IPS-11a (cell line): Measurements from ENCODE around the gene HNRNPUL1.
"Not testable (repeated sequence)": the region's sequence is repeated elsewhere in the genome, so short reads cannot be mapped to it uniquely, and the experiment has no call there.

ENCODE experiments used
- H3K4me3 ChIP-seq: one replicate; pipeline ENCODE4 v1.5.1; 2013; ENCODE audit warnings: low read depth, low read length, control low read depth

The HNRNPUL1 gene

DNA sequence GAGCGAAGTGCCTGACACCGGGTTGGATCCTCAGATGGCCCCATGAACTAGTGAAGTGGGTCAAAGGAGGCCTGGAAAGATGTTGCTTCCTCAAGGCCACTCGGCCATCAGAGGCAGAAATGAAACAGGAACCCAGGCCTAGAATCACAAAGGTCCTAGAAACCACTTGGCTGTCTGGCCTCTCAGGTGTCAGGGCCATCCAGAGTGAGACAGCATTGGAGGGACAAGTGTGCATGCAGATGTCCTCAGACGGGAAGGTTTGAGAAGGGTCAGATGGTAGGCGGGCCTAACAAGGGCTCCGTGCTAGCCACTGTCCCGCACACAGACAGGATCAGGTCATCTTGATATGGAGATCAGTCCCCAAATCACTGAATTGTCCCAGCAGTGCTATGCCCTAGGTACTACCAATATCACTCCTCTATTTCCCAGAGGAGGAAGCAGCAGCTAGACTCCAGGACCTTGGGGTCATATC, 60.1 kb downstream of the HNRNPUL1 start:
- H3K4me3 ChIP-seq, result no peak overlapping the region

DNA sequence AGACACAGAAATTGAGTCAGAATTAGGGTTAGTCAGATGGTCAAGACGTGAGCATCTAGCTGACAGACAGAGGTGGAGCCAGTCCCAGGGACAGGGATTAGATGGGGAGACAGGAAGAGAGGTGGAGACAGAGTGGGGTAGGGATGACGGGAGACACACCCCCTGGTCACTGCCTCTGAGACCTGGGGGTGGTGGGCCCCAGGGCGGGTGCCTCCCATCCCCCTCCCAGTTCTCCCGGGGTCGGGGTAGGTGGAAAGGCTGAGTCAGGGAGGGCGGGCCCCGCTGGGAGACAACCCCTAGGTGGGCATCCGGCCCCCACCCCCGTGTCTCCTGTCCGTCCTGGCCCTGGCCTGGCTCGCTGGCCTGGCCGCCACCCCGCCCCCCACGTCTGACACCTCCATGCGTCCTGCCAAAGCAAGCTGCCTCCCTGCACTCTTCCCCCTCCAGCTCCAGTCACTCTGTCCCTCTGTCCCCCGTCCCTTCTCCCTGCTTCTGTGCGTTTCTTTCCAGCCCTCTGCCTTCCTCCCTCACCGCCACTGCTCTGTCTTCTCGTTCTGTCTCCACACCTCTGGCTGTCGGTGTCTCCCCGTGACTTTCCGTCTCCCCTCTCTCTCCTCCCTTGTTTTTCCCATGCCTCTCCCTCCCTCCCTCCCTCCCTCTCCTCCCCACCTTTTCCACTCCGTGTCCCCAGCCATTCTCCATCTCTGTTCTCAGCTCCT, 60.9 kb downstream of the HNRNPUL1 start:
- H3K4me3 ChIP-seq, result peak overlapping the region; percentile 17

DNA sequence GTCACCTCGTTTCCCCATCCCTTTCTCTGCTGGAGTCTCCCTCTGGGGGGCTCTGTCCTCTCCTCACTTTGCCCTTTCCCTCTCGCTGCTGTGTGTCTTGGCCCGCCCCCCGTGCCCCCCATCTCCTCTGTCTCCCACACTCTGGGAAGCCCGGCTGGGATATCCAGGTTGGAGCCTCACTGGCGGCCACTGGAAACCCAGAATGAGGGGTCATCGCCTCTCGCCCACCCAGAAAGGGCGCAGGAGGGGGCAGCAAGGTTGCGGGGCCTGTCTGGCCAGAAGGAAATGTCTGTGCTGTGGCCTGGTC, 61.4 kb downstream of the HNRNPUL1 start:
- no peak overlapping the region for H3K4me3 ChIP-seq

DNA sequence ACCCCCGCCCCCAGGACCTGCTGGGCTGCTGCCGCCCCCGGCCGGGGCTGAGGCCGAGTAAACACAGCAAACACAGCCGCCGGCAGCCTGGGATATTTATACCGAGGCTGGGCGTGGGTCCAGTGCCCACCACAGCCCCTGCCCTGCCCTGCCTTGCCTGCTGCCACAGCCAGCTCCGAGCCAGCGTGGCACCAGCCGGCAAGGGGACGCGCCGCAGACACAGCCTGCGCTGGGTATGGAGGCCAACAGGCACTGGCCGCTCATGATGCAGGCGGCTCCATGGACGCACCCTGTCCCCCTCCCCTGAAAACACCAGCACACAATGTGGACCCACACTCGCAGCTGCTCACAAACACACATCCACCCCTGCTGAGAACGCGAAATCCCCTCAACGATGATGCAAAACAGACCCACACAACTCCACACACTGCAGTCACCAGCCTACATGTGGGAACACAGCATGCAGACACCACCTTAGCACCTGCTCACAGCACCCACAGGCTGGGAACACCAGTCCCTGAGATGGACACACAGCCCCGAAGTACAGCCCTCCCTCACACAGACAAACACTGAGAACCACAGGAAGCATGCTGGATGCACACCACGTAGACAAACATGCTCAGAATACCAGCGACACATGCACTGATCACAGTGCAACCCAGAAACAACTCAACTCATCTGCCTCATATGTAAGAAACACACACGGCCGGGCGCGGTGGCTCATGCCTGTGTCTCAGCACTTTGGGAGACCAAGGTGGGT, 62.0 kb downstream of the HNRNPUL1 start:
- H3K4me3 ChIP-seq, result no peak overlapping the region

DNA sequence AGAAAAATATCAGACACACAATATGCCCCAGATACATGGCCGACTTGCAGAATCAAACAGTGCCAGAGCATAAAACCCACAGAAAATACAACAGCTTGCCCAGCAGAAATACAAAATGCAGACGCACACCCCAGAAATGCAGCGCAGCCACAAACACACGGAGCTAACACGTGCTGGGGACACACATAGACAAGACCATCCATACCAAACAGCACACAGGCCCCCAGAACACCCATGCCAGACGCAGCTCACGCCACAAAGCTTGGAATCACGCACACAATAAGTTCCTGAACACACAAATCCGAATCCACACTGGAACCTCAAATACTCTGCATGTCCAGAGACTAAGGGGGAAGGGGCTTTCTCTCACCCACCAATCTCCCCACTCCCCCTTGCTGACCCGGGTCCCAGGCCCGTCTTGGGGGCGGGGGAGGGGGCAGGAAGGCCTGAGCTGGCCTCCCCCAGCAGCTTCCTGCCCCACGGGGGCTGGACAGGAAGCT, 63.0 kb downstream of the HNRNPUL1 start:
- H3K4me3 ChIP-seq, result no peak overlapping the region

DNA sequence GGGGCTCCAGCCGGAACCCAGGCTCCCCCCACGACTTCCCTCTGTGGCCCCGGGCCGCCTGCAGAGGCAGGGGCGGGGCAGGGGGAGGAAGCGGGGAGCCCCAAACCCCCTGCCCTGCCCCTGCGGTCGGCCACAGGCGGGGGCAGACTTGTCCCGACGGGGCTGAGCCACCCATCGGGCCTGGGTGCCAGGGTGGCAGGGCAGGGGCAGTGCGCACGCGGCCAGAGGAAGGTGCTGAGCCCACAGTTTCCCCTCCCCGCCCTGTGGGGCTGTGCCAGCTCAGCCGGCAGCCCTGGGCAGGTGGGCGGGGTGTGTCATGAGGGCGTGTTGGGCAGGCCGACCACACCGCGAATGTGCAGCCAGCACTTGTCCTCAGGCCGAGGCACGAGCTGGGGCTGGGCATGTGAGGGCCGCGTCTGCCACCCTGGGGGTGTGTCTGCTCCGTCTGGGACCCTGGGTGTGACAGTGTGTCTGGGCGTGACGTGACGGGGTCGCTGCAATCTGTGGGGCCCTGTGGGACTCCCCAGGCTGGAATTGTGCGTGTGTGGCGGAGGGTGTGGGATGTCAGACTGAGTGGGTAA, 63.5 kb downstream of the HNRNPUL1 start:
- H3K4me3 ChIP-seq, result no peak overlapping the region

DNA sequence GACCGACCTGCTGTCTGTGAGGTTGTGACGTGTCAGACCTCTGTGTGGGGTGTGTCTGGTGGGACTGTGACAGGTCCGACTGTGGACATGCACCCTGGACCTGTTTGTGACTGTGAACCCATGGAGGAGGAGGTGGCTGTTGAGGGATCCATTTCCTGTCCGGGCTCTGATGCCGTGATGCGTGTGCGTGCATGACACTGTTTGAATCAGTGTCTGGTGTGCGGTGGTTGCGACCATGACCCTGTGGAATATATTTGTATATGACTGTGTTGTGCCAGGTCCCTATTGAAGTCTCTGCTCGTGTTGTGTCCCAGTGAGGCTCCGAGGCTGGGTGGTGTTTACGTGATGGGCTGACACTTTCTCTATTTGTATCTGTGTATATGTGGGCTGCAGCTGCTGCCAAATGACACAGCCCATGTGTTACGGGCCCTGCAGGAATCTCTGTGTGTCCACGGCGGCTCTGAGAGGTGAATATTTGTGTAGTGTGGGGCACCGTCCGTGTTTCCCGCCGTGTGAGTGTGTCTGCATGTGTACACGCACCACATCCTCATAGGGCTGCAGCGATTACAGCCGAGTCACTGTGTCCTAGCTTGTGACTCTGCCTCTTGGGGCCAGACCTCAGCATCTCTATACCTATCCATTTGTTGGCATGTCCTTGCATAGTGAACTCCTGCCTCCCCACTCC, 64.1 kb downstream of the HNRNPUL1 start:
- no peak overlapping the region for H3K4me3 ChIP-seq

DNA sequence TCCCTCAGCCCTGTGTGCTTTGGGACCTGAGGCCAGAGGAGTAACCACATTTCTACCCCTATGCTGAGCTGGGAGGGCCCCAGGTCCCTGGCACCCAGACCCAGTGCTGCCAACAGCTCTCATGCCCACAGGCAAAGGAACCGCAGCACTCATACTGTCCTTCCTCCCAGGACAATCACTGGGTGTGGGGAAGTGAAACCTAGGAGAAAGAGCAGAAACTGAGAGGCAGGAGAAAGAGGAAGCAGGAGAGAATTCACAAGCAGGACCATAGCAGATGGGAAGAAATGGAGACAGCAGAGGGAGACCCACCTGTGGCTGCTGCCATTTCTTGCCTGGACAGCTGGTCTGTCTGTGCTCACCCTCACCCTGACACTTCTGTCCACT, 64.7 kb downstream of the HNRNPUL1 start:
- no peak overlapping the region for H3K4me3 ChIP-seq

DNA sequence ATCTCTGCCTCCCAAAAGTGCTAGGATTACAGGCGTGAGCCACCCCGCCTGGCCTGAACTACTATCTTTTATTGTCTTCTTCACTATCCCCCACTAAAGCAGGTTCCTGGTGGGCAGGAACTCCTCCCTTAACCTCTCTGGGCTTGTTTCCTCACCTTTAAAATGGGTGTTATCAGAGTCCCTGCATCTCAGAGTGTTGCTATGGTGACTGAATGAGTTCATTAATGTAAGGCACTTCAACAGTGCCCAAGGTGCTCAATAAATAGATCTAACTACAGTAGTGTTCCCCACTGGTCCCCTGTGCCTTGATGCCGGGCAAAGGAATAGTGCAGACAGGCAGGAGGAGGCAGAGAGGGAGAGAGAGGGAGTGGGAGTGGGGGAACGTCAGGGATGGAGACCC, 66.3 kb downstream of the HNRNPUL1 start:
- H3K4me3 ChIP-seq, result no peak overlapping the region

DNA sequence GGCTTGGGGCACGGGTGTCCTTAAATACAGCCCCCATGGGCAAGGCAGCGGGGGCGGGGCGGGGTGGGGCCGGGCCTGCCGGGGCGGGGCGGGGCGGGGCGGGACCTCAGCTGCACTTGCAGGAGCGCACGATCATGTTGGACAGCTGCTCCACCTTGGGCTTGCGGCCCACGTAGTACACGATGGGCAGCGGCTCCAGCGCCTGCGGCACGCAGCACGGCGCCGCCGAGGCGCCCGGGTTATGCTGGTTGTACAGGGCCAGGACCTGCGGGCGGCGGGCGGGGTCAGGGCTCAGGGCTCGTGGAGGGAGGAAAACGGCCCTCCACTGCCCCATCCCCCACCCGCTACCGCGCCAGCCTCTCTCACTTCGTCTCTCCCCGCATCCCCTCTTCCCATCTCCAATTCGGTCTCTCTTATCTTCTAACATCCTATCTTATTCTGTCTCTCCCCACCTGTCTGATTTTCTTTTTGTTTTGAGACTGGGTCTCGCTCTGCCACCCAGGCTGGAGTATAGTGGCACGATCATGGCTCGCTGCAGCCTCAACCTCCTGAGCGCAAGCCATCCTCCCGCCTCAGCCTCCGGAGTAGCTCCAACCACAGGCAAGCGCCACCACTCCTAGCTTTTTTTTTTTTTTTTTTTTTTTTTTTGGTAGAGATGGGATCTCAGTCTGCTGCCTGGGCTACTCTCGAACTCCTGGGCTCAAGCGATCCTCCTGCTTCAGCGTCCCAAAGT, 66.9 kb downstream of the HNRNPUL1 start:
- no peak overlapping the region for H3K4me3 ChIP-seq

DNA sequence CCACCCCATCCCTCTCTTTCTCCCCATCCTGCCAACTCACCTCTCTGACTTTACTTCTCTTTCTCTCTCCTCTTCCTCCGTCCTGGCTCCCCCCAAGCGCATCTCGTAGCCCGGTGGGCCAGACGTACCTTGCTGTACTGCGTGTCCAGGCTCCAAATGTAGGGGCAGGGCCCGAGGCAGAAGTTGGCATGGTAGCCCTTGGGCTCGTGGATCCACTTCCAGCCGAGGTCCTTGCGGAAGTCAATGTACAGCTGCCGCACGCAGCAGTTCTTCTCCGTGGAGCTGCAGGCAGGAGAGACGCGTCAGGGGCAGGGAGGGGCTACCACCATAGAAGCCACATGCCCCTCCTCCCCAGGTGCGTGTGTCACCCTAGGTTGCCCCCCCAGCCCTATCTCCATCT, 67.8 kb downstream of the HNRNPUL1 start:
- H3K4me3 ChIP-seq, result no peak overlapping the region

DNA sequence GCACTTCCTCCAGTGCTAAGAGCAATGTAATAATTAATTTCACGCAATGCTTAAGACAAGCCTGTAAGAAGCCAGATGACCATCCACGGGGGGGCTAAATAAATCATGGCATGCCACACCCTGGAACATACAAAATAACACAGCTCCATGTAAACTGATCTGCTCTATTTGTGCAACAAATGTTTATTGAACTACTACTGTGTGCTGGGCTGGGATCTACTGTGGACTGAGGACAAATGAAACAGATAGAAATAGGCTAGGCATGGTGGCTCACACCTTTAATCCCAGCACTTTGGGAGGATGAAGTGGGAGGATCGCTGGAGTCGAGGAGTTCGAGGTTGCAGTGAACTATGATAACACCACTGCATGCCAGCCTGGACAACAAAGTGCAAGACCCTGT, 68.3 kb downstream of the HNRNPUL1 start:
- no peak overlapping the region for H3K4me3 ChIP-seq

DNA sequence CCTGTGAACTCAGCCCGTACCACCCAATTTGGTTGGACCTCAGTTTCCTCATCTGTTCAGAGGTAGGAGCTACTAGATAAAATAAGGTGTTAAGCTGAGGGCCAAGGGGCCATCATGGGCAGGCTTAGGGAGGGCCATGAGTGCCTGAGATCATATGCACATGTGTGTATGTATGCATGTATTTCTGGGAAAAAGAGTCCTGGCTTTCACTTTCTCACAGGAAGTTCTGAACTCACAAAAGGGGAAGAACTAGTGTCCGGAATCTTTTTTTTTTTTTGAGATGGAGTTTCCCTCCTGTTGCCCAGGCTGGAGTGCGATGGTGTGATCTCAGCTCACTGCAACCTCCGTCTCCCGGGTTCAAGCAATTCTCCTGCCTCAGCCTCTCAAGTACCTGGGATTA, 70.6 kb downstream of the HNRNPUL1 start:
- H3K4me3 ChIP-seq, result no peak overlapping the region

DNA sequence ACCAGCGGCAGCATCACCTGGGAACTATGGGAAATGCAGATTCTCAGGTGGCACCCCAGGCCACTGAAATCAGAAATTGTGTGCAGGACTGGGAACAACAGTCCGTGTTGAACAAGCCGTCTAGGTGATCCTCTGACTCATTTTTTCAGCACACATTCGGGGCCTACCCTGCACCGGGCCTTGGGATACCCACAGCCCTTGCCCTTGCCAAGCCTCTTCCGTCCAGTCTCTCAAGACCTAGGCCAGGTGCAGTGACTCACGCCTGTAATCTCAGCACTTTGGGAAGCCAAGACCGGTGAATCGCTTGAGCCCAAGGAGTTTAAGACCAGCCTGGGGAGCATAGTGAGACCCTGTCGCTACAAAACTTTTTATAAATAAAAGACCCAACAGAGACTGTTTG, 71.3 kb downstream of the HNRNPUL1 start:
- H3K4me3 ChIP-seq, result no peak overlapping the region

DNA sequence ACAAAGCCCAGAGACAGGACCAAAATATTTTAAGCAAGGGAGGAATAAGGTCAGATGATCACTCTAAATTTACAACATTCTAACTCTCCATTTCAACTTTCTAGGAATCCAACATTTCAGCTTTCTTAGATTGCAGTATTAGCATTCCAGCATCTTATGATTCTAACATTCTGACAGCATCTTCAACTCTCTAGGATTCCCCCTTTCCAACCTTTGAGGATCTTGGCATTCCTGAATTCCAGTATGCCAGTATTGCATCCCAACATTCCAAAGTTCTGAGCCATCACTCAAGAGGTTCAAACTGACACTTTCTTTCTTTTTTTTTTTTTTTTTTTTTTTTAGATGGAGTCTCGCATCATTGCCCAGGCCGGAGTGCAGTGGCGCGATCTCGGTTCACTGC, 75.8 kb downstream of the HNRNPUL1 start:
- H3K4me3 ChIP-seq, result no peak overlapping the region

DNA sequence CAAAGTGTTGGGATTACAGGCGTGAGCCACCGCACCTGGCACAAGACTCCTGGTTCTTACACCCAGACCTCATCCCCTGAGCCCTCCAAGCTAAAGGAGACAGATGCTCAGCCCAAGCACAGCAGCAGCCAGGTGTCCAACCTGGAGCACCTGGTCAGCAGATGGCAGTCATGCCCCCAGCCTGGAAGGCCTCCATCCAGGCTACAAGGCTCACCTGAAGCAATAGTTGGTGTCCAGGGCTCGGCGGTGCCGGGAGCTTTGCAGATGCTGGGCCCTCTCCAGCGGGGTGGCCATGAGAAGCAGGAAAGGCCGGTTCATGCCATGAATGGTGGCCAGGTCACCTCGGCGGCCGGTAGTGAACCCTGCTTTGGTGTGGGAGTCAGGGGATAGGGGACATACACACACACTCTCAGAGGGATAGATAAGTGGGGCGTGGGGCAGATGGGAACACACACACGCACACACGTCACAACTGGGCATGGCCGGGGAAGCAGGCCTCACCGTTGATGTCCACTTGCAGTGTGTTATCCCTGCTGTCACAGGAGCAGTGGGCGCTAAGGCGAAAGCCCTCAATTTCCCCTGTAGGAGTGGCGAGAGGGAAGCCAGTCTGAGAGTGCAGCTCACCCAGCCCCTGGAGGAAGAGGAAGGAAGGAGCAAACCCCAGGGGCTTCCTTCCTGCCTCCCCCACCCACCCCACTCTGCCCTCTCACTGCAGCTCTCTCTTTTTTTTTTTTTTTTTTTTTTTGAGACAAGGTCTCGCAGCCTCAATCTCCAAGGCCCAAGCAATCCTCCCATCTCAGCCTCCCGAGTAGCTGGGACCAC, 77.7 kb downstream of the HNRNPUL1 start:
- no peak overlapping the region for H3K4me3 ChIP-seq

DNA sequence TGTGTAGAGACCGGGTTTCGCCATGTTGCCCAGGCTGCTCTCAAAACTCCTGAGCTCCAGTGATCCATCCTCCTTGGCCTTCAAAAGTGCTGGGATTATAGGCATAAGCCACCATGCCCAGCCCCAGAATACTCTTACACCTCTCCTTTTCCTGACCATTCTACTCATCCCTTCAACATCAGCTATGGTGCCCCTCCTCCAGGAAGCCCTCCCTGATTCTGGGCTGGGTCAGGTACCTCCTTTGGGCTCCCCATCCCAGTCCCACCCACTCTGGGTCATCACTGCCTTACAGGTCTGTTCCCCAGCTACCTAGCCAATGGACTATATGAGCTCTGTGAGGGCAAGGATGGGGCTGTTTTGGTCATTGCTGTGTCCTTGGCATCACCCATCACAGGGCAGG, 80.0 kb downstream of the HNRNPUL1 start:
- no peak overlapping the region for H3K4me3 ChIP-seq

DNA sequence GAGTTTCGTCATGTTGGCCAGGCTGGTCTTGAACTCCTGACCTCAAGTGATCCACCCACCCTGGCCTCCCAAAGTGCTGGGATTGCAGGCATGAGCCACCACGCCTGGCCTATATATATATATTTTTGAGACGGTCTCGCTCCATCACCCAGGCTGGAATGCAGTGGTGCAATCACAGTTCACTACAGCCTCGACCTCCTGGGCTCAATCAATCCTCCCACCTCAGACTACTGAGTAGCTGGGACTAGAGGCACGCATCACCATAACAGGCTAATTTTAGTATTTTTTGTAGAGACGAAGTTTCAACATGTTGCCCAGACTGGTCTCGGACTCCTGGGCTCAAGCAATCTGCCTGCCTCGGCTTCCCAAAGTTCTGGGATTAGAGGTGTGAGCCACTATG, 82.7 kb downstream of the HNRNPUL1 start:
- H3K4me3 ChIP-seq, result not testable (repeated sequence)

DNA sequence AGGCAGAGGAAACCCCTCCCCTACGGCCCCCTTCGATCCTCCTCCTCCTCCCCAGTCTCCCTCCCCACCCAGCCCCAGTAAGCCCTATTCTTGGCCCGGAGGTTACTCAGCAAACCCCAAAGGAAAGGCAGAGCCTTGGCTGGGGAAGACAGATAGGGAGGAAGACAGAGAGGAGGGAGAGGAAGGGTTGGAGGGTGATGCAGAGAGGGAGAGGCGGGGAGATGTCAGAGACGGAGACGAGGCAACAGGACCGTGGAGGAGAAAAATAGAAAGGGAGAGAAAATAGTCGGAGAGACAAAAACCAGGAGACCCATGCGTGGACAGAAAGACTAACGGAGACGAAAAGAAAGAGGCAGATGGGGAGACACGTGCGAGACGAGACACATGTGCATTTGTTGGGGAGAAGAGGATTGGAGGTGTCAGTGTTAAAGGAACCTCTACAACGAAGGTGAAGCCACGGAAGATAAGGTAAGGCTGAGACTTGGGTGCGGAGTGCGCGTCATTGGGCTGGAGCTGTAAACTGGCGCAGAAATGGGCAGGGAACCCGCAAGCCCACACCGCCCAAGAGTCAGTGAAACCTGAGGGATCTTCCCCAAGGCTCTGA, 86.7 kb downstream of the HNRNPUL1 start:
- H3K4me3 ChIP-seq, result peak overlapping the region; percentile 65
